ENCODE results near the gene SIAH2. TPM values are rescaled to one million over a fixed set of nuclear protein-coding genes. Genes with fewer than 3 reads are reported as not detected.

SIAH2 gene
- total RNA-seq, 1 donor from 2014 or later, result 26.9 TPM

DNA sequence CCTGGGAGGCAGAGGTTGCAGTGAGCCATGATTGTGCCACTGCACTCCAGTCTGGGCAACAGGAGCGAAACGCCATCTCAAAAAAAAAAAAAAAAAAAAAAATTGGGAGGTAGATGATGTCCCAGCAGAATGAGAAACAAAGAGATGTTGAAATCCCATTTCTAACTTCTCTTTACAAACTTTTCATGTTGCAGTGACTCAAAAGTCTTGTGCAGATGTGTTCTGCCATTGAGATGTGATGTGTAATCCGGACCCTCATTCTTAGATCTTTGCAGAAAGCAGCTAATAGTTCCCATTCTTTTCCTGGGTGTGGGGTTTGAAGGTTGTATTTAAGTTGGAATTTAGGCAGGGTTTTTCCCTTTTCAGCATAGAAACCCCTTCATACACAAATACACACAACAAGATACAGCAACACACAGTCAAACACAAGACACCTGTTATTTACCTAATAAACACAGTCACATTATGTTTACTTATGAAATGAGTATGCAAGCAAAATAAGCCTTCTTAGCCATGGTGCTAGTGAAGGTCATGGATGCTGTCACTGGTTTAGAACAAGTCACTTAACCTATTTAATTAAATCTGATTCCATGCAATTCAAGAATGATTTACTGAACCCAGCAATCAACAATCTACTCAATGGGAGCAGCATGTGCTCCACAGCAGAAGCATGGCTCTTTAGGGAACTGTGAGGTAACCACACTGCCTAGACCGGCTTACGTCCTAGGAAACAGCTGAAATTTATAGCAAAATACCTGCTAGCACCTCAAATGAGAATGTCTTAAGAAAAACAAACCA is 14.9 kb downstream of the SIAH2 start:
- no peak for DNase-seq

GRCh38 chr3:150746791-150747590 is 16.0 kb downstream of the SIAH2 start:
- no peak for DNase-seq

DNA sequence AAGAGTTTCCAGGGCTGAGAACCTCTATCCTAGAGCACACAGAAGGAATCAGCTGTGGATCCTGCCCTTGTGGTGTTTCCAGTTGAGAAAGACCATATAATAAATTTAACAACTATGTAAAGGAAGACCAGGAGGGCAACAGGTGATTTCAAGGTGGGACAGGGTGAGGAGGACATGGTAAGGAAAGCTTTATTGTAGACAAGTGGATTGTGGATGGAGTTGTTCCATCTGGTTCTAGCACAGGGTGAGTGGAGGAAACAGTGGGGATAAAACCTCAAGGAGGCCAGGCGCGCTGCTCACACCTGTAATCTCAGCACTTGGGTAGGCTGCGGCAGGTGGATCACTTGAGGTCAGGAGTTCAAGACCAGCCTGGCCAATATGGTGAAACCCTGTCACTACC is 17.1 kb downstream of the SIAH2 start:
- no peak for DNase-seq

DNA sequence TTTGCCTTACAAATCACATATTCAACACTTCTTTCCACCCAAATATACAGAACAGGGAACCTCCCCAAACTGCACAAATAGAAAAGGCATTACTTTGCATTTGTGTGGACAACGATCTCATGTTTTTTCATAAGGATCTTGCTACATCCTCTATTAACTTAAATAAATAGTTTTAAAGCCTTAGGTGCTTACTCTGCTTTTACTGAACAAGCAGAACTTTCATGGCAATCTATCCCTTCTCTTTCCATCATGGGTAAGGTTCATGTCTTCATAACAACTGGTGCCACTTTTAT is 18.1 kb downstream of the SIAH2 start:
- no peak for DNase-seq

DNA sequence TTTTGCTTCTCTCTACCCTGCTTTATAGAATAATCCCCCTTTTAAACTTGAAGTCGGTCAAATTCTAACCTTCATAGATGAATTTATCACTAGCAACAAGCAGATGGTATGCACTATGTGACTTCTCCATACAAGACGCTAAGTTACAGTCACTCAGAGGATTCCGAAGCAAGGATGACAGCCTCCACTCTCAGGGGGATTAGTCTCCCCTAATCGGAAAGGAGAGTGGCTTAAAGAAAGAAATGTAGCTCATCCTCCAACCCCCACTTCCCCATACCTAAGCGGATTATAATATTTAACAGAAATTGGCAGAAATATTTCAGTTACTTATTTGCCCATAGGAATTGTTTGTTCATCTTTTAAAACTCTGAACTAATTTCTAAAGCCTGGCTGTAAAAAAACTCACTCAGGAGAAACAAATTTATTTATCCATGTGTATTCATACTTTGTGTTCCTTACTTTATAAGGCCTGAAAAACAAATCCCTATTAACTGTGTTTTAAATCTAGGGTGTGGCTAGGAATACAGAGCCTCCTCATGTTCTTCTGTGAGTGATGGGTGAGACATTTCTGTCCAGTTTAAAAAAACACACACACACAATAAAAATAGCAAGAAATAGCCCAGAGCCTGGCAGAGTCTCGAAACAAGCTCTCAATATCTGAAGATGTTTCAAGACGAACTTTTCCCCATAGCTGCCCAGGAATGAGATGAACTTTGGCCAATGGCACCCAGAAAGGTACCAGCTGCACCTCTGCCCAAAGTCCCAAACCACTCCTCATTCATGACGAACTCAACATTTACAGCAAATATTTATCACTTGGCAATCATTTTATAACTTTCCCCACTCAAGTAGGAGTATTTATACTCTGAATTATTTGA is 18.7 kb downstream of the SIAH2 start:
- no peak for DNase-seq

GRCh38 chr3:150743508-150743907 is 19.5 kb downstream of the SIAH2 start:
- no peak for DNase-seq

DNA sequence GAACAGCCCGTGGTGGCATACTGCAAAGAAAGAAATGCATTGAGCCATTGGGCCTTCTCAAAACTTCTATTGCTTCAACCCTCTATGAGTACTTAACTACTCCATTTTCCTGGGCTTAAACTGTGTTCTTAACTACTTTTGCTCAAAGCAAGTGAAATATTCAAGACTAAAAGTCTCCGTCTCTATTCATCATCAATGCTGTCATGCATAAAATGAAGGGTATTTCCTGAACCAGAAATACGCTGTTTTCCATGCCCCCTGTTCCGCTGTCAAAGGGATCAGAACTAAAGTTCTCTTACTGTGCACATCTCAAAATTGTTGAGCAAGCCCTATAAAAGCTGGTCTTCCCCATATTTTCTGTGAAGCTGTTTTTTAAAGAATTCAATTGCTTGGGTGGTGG is 20.3 kb downstream of the SIAH2 start:
- DNase-seq, result no peak

DNA sequence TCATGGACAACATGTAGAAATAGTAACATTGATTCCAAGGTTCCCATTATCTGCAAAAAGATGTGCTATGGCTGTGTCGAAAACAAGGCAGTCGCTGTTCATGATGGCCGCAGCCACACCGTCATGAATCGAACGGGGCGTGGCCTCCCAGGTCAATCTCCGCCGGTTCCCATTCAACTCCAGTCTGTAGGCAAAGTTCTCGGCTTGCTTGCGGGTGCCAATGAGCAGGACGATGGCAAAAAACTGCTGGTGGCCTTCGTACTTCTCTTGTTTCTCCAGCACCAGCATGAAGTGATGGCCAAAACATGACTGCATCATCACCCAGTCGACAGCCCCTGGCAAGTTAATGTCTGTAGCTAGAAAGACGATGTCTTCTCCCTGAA is 20.8 kb downstream of the SIAH2 start:
- no peak for DNase-seq

GRCh38 chr3:150741497-150742140 is 21.4 kb downstream of the SIAH2 start:
- no peak for DNase-seq

- no peak for DNase-seq
These were observed 22.1 kb downstream of the SIAH2 start for GRCh38 chr3:150740733-150741496.

DNA sequence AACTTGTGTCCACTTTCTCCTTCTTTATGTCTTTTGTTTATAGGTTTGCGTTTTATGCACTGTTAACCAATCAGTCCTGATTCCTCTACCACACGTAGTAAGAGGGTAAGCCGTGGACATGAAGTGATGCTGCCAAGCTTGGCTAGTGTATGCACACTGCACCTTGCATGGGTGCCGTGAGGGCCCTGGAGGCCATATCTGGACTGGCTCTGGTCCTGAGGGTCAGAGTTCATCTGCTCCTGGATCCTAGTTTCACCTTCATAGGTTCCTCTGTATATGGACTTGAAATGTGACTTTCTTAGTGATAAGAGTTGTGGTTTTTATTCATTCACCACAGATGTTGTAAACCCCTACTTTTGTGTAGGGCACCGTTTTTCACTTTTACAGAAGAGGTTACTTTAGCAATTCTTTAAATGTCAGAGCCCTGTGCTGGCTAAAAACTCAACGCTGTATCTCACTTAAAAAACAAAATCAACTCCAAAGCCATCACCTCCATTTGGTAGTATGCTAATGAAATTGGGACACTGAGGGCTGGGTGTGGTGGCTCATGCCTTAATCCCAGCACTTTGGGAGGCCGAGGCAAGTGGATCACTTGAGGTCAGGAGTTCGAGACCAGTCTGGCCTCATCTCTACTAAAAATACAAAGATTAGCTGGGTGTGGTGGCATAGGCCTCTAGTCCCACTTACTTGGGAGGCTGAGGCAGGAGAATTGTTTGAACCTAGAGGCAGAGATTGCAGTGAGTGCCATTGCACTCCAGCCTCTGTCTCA is 22.9 kb downstream of the SIAH2 start:
- no peak for DNase-seq

GRCh38 chr3:150739200-150739863 is 23.6 kb downstream of the SIAH2 start:
- no peak for DNase-seq

DNA sequence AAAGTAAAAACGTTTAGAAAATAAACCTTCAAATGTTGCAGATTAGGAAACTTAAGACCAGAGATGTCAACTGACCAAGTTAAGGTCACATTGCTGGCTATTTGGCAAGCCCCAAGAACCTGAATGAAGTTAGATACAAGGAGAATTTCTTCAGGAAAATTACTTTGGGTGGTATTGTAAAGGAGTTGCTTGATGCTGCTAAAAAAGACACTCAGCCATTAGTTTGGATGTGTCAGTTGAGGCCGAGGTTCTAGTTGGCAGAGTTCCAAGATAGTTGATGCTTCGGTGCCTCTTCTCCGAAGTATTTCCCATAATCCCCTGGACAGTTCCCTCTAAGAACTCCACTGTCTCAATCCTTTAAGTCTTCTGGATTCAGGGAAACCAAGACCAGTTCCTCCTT is 24.3 kb downstream of the SIAH2 start:
- no peak for DNase-seq

DNA sequence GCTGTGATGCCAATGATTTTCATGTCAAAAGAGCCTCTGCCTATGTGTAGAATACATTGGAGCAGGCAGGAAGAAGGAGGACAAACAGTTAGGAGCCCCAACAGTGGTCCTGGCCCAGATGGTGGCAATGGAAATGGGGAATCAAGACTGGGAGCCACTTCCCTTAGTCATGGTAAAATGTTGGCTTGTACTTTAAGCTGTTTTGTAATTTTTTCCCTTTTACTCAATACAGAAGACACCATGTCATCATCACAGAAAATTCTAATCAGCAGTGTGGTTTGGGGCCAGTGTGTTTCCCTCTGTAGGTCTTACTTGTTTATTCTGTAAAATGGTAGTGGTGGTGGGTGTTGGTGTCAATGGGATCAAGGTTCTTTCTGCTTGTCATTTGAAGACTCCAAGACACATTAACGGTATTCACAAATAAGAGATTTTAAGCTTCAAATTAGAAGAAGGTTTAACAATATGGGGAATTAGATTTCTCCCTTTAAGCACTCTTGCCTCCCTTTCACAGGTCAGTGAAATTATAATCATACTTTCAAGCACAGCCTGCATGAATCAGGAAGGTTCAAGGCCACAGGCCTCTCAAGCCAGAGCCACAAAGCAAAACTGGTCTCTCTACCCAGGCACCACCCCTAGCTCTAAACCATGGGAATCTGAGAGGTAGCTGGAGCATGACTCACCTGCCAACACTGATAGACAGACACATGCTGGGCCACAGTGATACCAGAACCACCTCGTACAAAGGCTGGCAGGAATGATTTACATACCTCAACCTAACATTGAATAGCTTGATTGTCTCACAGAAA is 24.9 kb downstream of the SIAH2 start:
- DNase-seq, result no peak

DNA sequence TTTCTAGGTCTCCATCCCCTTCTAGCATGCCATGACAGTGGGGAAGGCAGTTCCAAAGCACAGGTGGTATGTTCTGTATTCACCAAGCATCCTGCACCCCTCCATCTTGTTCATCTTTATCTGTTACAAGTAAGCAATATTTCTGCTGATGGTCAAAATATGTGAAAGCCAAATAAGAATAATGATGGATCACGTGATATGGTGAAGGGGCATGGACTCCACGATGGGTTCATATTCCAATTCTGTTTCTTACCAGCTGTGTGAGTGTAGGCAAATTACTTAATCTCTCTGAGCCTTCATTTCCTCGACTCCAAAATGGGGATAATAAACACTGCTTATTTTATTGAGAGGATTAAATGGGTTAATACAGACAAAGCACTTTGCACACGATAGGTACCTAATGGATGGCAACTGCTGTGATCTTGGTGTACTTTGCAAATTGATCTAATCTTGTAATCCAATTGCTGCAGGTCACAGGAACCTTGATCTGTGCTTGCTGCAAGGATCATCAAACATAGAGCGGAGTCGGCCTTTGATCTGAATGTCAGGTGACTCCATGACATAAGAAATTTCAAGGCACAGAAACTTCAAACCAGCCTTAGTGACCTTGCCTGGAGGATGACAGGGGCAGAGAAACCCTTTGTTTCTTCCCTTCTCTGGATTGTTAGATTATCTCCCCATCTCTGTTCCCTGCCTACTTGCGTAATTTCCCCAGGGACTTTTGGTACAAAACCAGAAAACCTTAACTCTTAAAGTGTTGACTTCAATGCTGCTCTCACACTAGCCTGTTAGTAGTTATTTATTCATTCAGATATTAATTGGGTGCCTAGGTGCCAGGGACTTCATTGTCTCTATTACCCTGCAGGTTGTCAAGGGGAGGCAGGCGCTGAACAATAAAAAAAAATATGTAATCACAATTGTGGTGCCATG is 25.8 kb downstream of the SIAH2 start:
- no peak for DNase-seq

- no peak for DNase-seq
These were observed 26.7 kb downstream of the SIAH2 start for GRCh38 chr3:150736316-150736719.

- DNase-seq, result no peak
These were observed 28.2 kb downstream of the SIAH2 start for GRCh38 chr3:150734795-150735119.

DNA sequence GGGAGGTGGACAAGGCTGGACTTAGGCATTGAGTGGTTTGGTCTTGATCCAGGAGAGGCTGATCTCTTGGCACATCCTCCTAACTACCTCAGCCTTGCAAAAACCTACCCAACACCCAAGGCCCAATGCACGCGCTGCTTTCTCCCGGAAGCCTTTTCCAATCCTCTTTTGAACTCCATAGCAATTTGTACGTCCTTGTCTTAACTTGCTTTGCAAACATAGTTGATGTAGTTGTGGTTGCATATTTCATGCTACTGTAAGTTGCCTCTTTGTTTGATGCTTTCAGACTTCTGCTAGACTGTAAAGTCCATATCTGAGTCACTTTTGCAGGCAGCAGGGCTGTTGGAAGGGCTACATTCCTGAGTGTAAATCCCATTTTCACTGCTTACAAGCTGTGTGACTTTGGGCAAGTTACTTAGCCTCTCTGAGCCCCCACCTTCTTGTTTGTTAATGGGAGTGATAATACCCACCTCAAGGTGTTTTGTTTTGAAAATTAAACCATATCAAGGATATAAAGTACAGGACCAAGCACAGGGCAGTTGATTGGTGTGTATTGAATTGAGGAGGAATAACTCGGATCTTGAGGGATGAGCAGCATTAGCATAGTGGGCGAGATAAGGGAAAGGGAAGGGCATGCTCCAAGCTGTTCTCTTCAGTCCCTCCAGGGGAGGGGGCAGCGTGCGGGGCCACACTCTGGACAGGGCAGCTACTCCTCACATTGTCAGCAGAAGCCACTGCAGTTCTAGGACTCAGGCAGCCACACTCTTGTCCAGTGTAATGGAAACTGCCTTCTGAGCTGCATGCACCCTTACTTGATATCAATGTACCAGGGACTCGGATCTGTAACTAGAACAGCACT is 28.8 kb downstream of the SIAH2 start:
- DNase-seq, result no peak
